Natural killer cell (primary cell): Measurements from ENCODE around the gene FBXW4. TPM values are rescaled to one million over a fixed set of nuclear protein-coding genes. Genes with fewer than 3 reads are reported as not detected.
A peak's percentile ranks its signal among the peaks of the same experiment; 100 is the strongest.

ENCODE experiments used
- ATAC-seq, 3 donors: fragments of 150-1000 bp in 2 of 3; fragments of 200-7000 bp in 1 of 3; cut with Tn5 transposase; 1 replicate in 1 of 3; 2 replicates in 2 of 3; pipeline ENCODE4 v1.10.0; 2021; ENCODE audit warnings: mild to moderate bottlenecking in 2 of 3, moderate library complexity in 2 of 3
- DNase-seq, 2 donors: peaks; one replicate each; pipeline versions ENCODE4 v3.0.0 to v3.0.0-alpha.2; 2013 to 2021; ENCODE audit warnings: mixed read lengths in 1 of 2
- H3K27ac ChIP-seq: one replicate; pipeline ENCODE4 v1.5.1; 2013; ENCODE audit warnings: mild to moderate bottlenecking, low read length
- H3K27me3 ChIP-seq: one replicate; pipeline ENCODE4 v1.6.1; 2013; ENCODE audit warnings: low read length; ENCODE audit not compliant: control insufficient read depth, insufficient read depth
- H3K36me3 ChIP-seq: one replicate; pipeline ENCODE4 v1.6.1; 2013; ENCODE audit warnings: low read length; ENCODE audit not compliant: control insufficient read depth, insufficient read depth
- H3K4me1 ChIP-seq: one replicate; pipeline ENCODE4 v1.6.1; 2013; ENCODE audit warnings: low read length; ENCODE audit not compliant: control insufficient read depth, insufficient read depth
- H3K4me3 ChIP-seq: one replicate; pipeline ENCODE4 v1.5.1; 2013; ENCODE audit warnings: low read length
- H3K9me3 ChIP-seq: one replicate; pipeline ENCODE4 v1.6.1; 2013; ENCODE audit warnings: low read length; ENCODE audit not compliant: control insufficient read depth, insufficient read depth
- H3K27ac Mint-ChIP-seq, 2 donors: one replicate each; pipeline ENCODE4 v1.8.0; 2022; ENCODE audit warnings: mild to moderate bottlenecking in 2 of 2, mixed read lengths in 2 of 2, moderate library complexity in 1 of 2
- H3K27me3 Mint-ChIP-seq, 2 donors: one replicate each; pipeline ENCODE4 v1.8.0; 2022; ENCODE audit warnings: low read depth in 2 of 2, mixed read lengths in 2 of 2
- H3K36me3 Mint-ChIP-seq: one replicate; pipeline ENCODE4 v1.8.0; 2022; ENCODE audit warnings: mixed read lengths
- H3K4me1 Mint-ChIP-seq, 2 donors: one replicate each; pipeline ENCODE4 v1.8.0; 2022; ENCODE audit warnings: mixed read lengths in 2 of 2
- H3K4me3 Mint-ChIP-seq: one replicate; pipeline ENCODE4 v1.8.0; 2022; ENCODE audit warnings: mild to moderate bottlenecking, moderate library complexity, mixed read lengths
- H3K9me3 Mint-ChIP-seq, 2 donors: one replicate each; pipeline ENCODE4 v1.8.0; 2022; ENCODE audit warnings: mixed read lengths in 2 of 2
- CTCF ChIP-seq: fragments of 200-600 bp; IDR thresholded peaks from one replicate; pipeline ENCODE4 v1.8.0; 2022; ENCODE audit warnings: antibody characterized with exemption
- WGBS: methylation state at CpG from one replicate; pipeline ENCODE4 v1.1.7; 2013; ENCODE audit warnings: missing lambda C conversion rate; ENCODE audit not compliant: insufficient coverage; 5-methylcytosine and 5-hydroxymethylcytosine counted together
- intact Hi-C: fragments of 100-400 bp; cut with micrococcal nuclease; formaldehyde crosslinking; loops from one replicate; pipeline ENCODE4 v1.14.2; 2022
- total RNA-seq, 4 donors: library from RNA; stranded (reverse); fragments of 120-200 nt in 1 of 4; gene quantifications; one replicate each; pipeline versions ENCODE4 v1.2.3 to v1.2.4, GENCODE V29; 2013 to 2022

Gene FBXW4
- total RNA-seq, 3 donors from 2014 or later (not counting 1 experiment from before 2014, with no cell fraction given): 85.9 to 106 (median 91.9) TPM

GRCh38 chr10:101650863-101651262, 44.1 kb downstream of the FBXW4 start:
- H3K27ac Mint-ChIP-seq: no peak overlapping the region
- TF ChIP-seq CTCF: no peak
- intact Hi-C loops: no loop called here

GRCh38 chr10:101649525-101650085, 45.4 kb downstream of the FBXW4 start:
- Histone ChIP-seq H3K4me3 (no peak overlapping the region), H3K36me3 (peaks cover 44% of the 10 kb centered on the region), H3K27me3 (no peaks in the 10 kb centered on the region), H3K9me3 (no peaks in the 10 kb centered on the region), H3K27ac (no peak overlapping the region), H3K4me1 (no peaks in the 10 kb centered on the region)
- peak overlapping the region in 1 of 2 donors; percentile 34 for H3K27ac Mint-ChIP-seq
- 96% methylated on average over 5 of the region's 5 CpGs for WGBS
- ATAC-seq: no peak
- H3K4me3 Mint-ChIP-seq: no peak overlapping the region
- no peaks in the 10 kb centered on the region for H3K9me3 Mint-ChIP-seq
- no peak for DNase-seq
- H3K4me1 Mint-ChIP-seq: peaks cover 25 to 27% of the 10 kb centered on the region in 2 donors
- TF ChIP-seq CTCF: no peak
- no peaks in the 10 kb centered on the region for H3K27me3 Mint-ChIP-seq
- intact Hi-C loops: no loop called here
- no peaks in the 10 kb centered on the region for H3K36me3 Mint-ChIP-seq

More at GRCh38 chr10:101650863-101651262, 44.1 kb downstream of the FBXW4 start:
- DNase-seq (no peak), ATAC-seq (no peak)
- H3K27me3 ChIP-seq: no peaks in the 10 kb centered on the region
- no peak overlapping the region for H3K4me3 ChIP-seq
- H3K36me3 ChIP-seq: peaks cover 55% of the 10 kb centered on the region
- Mint-ChIP-seq H3K4me1 (peaks cover 23 to 30% of the 10 kb centered on the region in 2 donors), H3K36me3 (peaks cover 8% of the 10 kb centered on the region), H3K27me3 (no peaks in the 10 kb centered on the region), H3K4me3 (no peak overlapping the region), H3K9me3 (no peaks in the 10 kb centered on the region)
- WGBS: 98% methylated on average over 15 of the region's 15 CpGs
- no peaks in the 10 kb centered on the region for H3K4me1 ChIP-seq
- no peaks in the 10 kb centered on the region for H3K9me3 ChIP-seq
- H3K27ac ChIP-seq: no peak overlapping the region

GRCh38 chr10:101647255-101647654, 47.7 kb downstream of the FBXW4 start:
- ATAC-seq: no peak
- no peak overlapping the region for H3K4me3 Mint-ChIP-seq
- Histone ChIP-seq H3K27me3 (no peaks in the 10 kb centered on the region), H3K9me3 (no peaks in the 10 kb centered on the region), H3K27ac (no peak overlapping the region), H3K4me1 (no peaks in the 10 kb centered on the region), H3K36me3 (peaks cover 40% of the 10 kb centered on the region), H3K4me3 (no peak overlapping the region)
- no peaks in the 10 kb centered on the region for H3K9me3 Mint-ChIP-seq
- DNase-seq: no peak
- H3K4me1 Mint-ChIP-seq: peaks cover 33 to 43% of the 10 kb centered on the region in 2 donors
- intact Hi-C loops: no loop called here
- no peak for TF ChIP-seq CTCF
- no peaks in the 10 kb centered on the region for H3K27me3 Mint-ChIP-seq
- H3K36me3 Mint-ChIP-seq: no peaks in the 10 kb centered on the region
- H3K27ac Mint-ChIP-seq: peak overlapping the region in 1 of 2 donors; percentile 33
- 94% methylated on average over 1 of the region's 2 CpGs for WGBS

- H3K36me3 ChIP-seq: peaks cover 33% of the 10 kb centered on the region
- DNase-seq (no peak), ATAC-seq (no peak)
- Mint-ChIP-seq H3K4me3 (no peak overlapping the region), H3K36me3 (no peaks in the 10 kb centered on the region), H3K9me3 (no peaks in the 10 kb centered on the region), H3K27me3 (no peaks in the 10 kb centered on the region), H3K27ac (no peak overlapping the region), H3K4me1 (peaks cover 33 to 47% of the 10 kb centered on the region in 2 donors)
- intact Hi-C loops: no loop called here
- H3K27me3 ChIP-seq: no peaks in the 10 kb centered on the region
- no peak overlapping the region for H3K4me3 ChIP-seq
- no peaks in the 10 kb centered on the region for H3K4me1 ChIP-seq
- 97% methylated on average over 6 of the region's 6 CpGs for WGBS
- no peaks in the 10 kb centered on the region for H3K9me3 ChIP-seq
- TF ChIP-seq CTCF: no peak
- H3K27ac ChIP-seq: no peak overlapping the region
These were observed 48.6 kb downstream of the FBXW4 start for GRCh38 chr10:101646364-101646763.
